Endodermal cell (in vitro differentiated cells): ENCODE data around the gene ABHD8. TPM values are rescaled to one million over a fixed set of nuclear protein-coding genes. Genes with fewer than 3 reads are reported as not detected.

Experiments
- DNase-seq: peaks from one replicate; pipeline ENCODE4 v3.0.0-alpha.2; 2017
- H3K27ac ChIP-seq: 2 replicates; pipeline ENCODE4 v1.5.1; 2013; ENCODE audit warnings: mild to moderate bottlenecking, low read depth, low read length, moderate library complexity
- H3K27me3 ChIP-seq: 2 replicates; pipeline ENCODE4 v1.6.1; 2013; ENCODE audit warnings: mild to moderate bottlenecking, low read length, moderate library complexity; ENCODE audit not compliant: insufficient read depth, control insufficient read depth, poor library complexity, severe bottlenecking
- H3K36me3 ChIP-seq: 2 replicates; pipeline ENCODE4 v1.7.0; 2013; ENCODE audit warnings: mild to moderate bottlenecking, low read length, moderate library complexity; ENCODE audit not compliant: control insufficient read depth, insufficient read depth
- H3K4me1 ChIP-seq: one replicate; pipeline ENCODE4 v1.7.0; 2013; ENCODE audit warnings: low read length; ENCODE audit not compliant: control insufficient read depth, insufficient read depth
- H3K4me3 ChIP-seq: 2 replicates; pipeline ENCODE4 v1.5.1; 2013; ENCODE audit warnings: mild to moderate bottlenecking, low read length, moderate library complexity
- H3K9ac ChIP-seq: 2 replicates; pipeline ENCODE4 v1.6.1; 2013; ENCODE audit warnings: mild to moderate bottlenecking, low read length, moderate library complexity; ENCODE audit not compliant: poor library complexity, severe bottlenecking; ENCODE audit errors: extremely low read depth
- H3K9me3 ChIP-seq: 2 replicates; pipeline ENCODE4 v1.6.1; 2013; ENCODE audit warnings: mild to moderate bottlenecking, low read length, moderate library complexity; ENCODE audit not compliant: control insufficient read depth
- H3K27ac Mint-ChIP-seq: 2 replicates; pipeline ENCODE4 v1.8.0; 2020; ENCODE audit warnings: mixed read lengths
- H3K27me3 Mint-ChIP-seq: 2 replicates; pipeline ENCODE4 v1.8.0; 2021; ENCODE audit warnings: mild to moderate bottlenecking, mixed read lengths; ENCODE audit not compliant: insufficient read depth
- H3K36me3 Mint-ChIP-seq: 2 replicates; pipeline ENCODE4 v1.8.0; 2020; ENCODE audit warnings: low read depth, mixed read lengths
- H3K4me1 Mint-ChIP-seq: 2 replicates; pipeline ENCODE4 v1.8.0; 2020; ENCODE audit warnings: mixed read lengths
- H3K4me3 Mint-ChIP-seq: 2 replicates; pipeline ENCODE4 v1.8.0; 2020; ENCODE audit warnings: mild to moderate bottlenecking, moderate library complexity, mixed read lengths
- H3K9me3 Mint-ChIP-seq: 2 replicates; pipeline ENCODE4 v1.8.0; 2020; ENCODE audit warnings: mild to moderate bottlenecking, mixed read lengths
- CTCF ChIP-seq: fragments of 200-600 bp; sonication (generic); conservative IDR thresholded peaks from 2 replicates; pipeline ENCODE4 v1.5.0; 2021; ENCODE audit warnings: antibody characterized with exemption, mild to moderate bottlenecking
- WGBS, 2 experiments: methylation state at CpG; one replicate each; pipeline versions ENCODE4 v1.1.5 to v1.1.7; 2013; ENCODE audit warnings: missing lambda C conversion rate in 2 of 2, mixed read lengths in 1 of 2; ENCODE audit not compliant: insufficient coverage in 1 of 2, insufficient read length in 1 of 2; 5-methylcytosine and 5-hydroxymethylcytosine counted together
- total RNA-seq, 2 donors: library from RNA; stranded (reverse); fragmentation: NEBNext Ultra II Directional in 1 of 2; extraction: Animal tissue kit (Norgen Biotek cat#: 25700) in 1 of 2; gene quantifications; 2 replicates in 1 of 2; 3 replicates in 1 of 2; pipeline ENCODE4 v1.2.1, GENCODE V29; 2021

ABHD8 gene
- total RNA-seq, 2 donors from 2014 or later, result 11.6 to 21.1 TPM

GRCh38 chr19:17243830-17244617 lies 59.2 kb downstream of the ABHD8 start:
- peaks cover 18% of the 10 kb centered on the region for H3K36me3 ChIP-seq
- peak overlapping the region; percentile 60 for H3K27ac ChIP-seq
- no peaks in the 10 kb centered on the region for H3K9me3 Mint-ChIP-seq
- H3K27ac Mint-ChIP-seq, result peak overlapping the region; percentile 95
- peak; percentile 85 for DNase-seq
- peak overlapping the region; percentile 95 for H3K4me3 ChIP-seq
- H3K4me3 Mint-ChIP-seq, result peak overlapping the region; percentile 95
- no peaks in the 10 kb centered on the region for H3K9me3 ChIP-seq
- H3K4me1 Mint-ChIP-seq, result peaks cover 39% of the 10 kb centered on the region
- peaks cover 18% of the 10 kb centered on the region for H3K4me1 ChIP-seq
- no peaks in the 10 kb centered on the region for H3K27me3 Mint-ChIP-seq
- WGBS, 2 experiments, result 1 to 2% methylated on average over 26 to 51 of the region's 52 CpGs
- peak overlapping the region; percentile 83 for H3K9ac ChIP-seq
- peaks cover 9% of the 10 kb centered on the region for H3K36me3 Mint-ChIP-seq
- H3K27me3 ChIP-seq, result no peaks in the 10 kb centered on the region
- no peak for TF ChIP-seq CTCF

- DNase-seq, result no peak
- peaks cover 21% of the 10 kb centered on the region for H3K36me3 ChIP-seq
- no peak for TF ChIP-seq CTCF
- H3K4me3 ChIP-seq, result peak overlapping the region; percentile 95
- H3K27me3 Mint-ChIP-seq, result no peaks in the 10 kb centered on the region
- peak overlapping the region; percentile 95 for H3K4me3 Mint-ChIP-seq
- H3K27ac Mint-ChIP-seq, result peak overlapping the region; percentile 81
- H3K9me3 ChIP-seq, result no peaks in the 10 kb centered on the region
- H3K9ac ChIP-seq, result peak overlapping the region; percentile 83
- H3K4me1 Mint-ChIP-seq, result peaks cover 32% of the 10 kb centered on the region
- no peaks in the 10 kb centered on the region for H3K9me3 Mint-ChIP-seq
- peaks cover 15% of the 10 kb centered on the region for H3K4me1 ChIP-seq
- peaks cover 13% of the 10 kb centered on the region for H3K36me3 Mint-ChIP-seq
- H3K27ac ChIP-seq, result peak overlapping the region; percentile 60
- WGBS, 2 experiments, result 14 to 44% methylated on average over 2 to 8 of the region's 8 CpGs
- no peaks in the 10 kb centered on the region for H3K27me3 ChIP-seq
Observed at GRCh38 chr19:17243211-17243829, 59.9 kb downstream of the ABHD8 start.

GRCh38 chr19:17242431-17243208 lies 60.6 kb downstream of the ABHD8 start:
- Histone ChIP-seq H3K4me3 (peak overlapping the region; percentile 95), H3K27ac (no peak overlapping the region), H3K36me3 (peaks cover 28% of the 10 kb centered on the region), H3K4me1 (peaks cover 8% of the 10 kb centered on the region), H3K9ac (peak overlapping the region; percentile 3), H3K27me3 (no peaks in the 10 kb centered on the region), H3K9me3 (no peaks in the 10 kb centered on the region)
- Mint-ChIP-seq H3K36me3 (peaks cover 18% of the 10 kb centered on the region), H3K4me1 (peaks cover 27% of the 10 kb centered on the region), H3K27ac (no peak overlapping the region), H3K27me3 (no peaks in the 10 kb centered on the region), H3K4me3 (peak overlapping the region; percentile 95), H3K9me3 (no peaks in the 10 kb centered on the region)
- WGBS, 2 experiments, result 82 to 89% methylated on average over 4 to 8 of the region's 8 CpGs
- no peak for TF ChIP-seq CTCF
- DNase-seq, result peak; percentile 40
